Bone marrow (tissue), 2 donors: ENCODE measurements around the gene APLNR.
A peak's percentile ranks its signal among the peaks of the same experiment; 100 is the strongest.

ENCODE experiments used
- DNase-seq, 2 donors: peaks; one replicate each; lab custom pipeline; 2025; lab: John Stamatoyannopoulos, UW

The APLNR gene

GRCh38 chr11:57251491-57252104, 14.5 kb upstream of the APLNR start:
- no peak for DNase-seq

GRCh38 chr11:57251037-57251436, 14.0 kb upstream of the APLNR start:
- no peak for DNase-seq

GRCh38 chr11:57249384-57250319, 12.6 kb upstream of the APLNR start:
- DNase-seq, result peak in 1 of 2 donors; percentile 54

- no peak for DNase-seq
Observed at GRCh38 chr11:57248780-57249383, 11.8 kb upstream of the APLNR start.

- no peak for DNase-seq
Observed at GRCh38 chr11:57244911-57245310, 7.9 kb upstream of the APLNR start.

GRCh38 chr11:57241353-57241972, 4.4 kb upstream of the APLNR start:
- no peak for DNase-seq

- no peak for DNase-seq
Observed at GRCh38 chr11:57240757-57241156, 3.7 kb upstream of the APLNR start.

- no peak for DNase-seq
Observed at GRCh38 chr11:57240007-57240406, 3.0 kb upstream of the APLNR start.

GRCh38 chr11:57239348-57239747, 2.3 kb upstream of the APLNR start:
- DNase-seq, result no peak

- no peak for DNase-seq
Observed at GRCh38 chr11:57235761-57236703, 1.0 kb downstream of the APLNR start.

GRCh38 chr11:57233702-57234101, 3.3 kb downstream of the APLNR start:
- DNase-seq, result no peak

GRCh38 chr11:57231539-57232253, 5.4 kb downstream of the APLNR start:
- no peak for DNase-seq

GRCh38 chr11:57230791-57231538, 6.1 kb downstream of the APLNR start:
- no peak for DNase-seq

GRCh38 chr11:57230316-57230715, 6.7 kb downstream of the APLNR start:
- no peak for DNase-seq

- no peak for DNase-seq
Observed at GRCh38 chr11:57228600-57228999, 8.4 kb downstream of the APLNR start.

GRCh38 chr11:57224537-57224936, 12.5 kb downstream of the APLNR start:
- DNase-seq, result no peak

GRCh38 chr11:57224128-57224527, 12.9 kb downstream of the APLNR start:
- no peak for DNase-seq

GRCh38 chr11:57223601-57224000, 13.4 kb downstream of the APLNR start:
- no peak for DNase-seq

GRCh38 chr11:57222239-57222638, 14.8 kb downstream of the APLNR start:
- no peak for DNase-seq
